NB4 (cell line): ENCODE data around the gene TMEM63A.

Experiments used
- MYC ChIP-seq: IDR thresholded peaks from 2 replicates; pipeline ENCODE4 v1.6.1; 2011; ENCODE audit warnings: low read depth, low read length
- POLR2A ChIP-seq: IDR thresholded peaks from 2 replicates; pipeline ENCODE4 v1.6.1; 2011; ENCODE audit warnings: mild to moderate bottlenecking; ENCODE audit not compliant: insufficient read length; ENCODE audit errors: extremely low read depth
- TF ChIP-seq, protein P1 (sequence below): IDR thresholded peaks from one replicate; pipeline ENCODE4 v1.5.1; 2012; ENCODE audit warnings: low read depth, low read length
- TF ChIP-seq, protein P2 (sequence below): IDR thresholded peaks from 2 replicates; pipeline ENCODE4 v1.6.1; 2011; ENCODE audit warnings: low read depth, low read length

DNA sequence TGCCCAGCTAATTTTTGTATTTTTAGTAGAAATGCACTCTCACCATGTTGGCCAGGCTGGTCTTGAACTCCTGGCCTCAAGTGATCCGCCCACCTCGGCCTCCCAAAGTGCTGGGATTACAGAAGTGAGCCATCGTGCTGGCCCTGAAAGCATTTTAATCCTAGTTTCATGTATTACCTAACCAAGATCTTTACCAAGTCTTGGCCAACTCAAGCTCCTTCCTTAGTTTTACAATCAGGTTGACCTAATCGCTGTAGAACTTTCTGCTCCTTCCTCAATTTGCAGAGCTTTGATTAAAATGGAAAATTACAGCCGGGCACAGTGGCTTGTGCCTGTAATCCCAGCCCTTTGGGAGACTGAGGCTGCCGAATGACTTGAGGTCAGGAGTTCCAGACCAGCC, 3.2 kb upstream of the TMEM63A start:
- TF ChIP-seq, protein P1, sequence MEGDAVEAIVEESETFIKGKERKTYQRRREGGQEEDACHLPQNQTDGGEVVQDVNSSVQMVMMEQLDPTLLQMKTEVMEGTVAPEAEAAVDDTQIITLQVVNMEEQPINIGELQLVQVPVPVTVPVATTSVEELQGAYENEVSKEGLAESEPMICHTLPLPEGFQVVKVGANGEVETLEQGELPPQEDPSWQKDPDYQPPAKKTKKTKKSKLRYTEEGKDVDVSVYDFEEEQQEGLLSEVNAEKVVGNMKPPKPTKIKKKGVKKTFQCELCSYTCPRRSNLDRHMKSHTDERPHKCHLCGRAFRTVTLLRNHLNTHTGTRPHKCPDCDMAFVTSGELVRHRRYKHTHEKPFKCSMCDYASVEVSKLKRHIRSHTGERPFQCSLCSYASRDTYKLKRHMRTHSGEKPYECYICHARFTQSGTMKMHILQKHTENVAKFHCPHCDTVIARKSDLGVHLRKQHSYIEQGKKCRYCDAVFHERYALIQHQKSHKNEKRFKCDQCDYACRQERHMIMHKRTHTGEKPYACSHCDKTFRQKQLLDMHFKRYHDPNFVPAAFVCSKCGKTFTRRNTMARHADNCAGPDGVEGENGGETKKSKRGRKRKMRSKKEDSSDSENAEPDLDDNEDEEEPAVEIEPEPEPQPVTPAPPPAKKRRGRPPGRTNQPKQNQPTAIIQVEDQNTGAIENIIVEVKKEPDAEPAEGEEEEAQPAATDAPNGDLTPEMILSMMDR = no peak
- TF ChIP-seq, protein P2, sequence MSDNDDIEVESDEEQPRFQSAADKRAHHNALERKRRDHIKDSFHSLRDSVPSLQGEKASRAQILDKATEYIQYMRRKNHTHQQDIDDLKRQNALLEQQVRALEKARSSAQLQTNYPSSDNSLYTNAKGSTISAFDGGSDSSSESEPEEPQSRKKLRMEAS = no peak
- TF ChIP-seq POLR2A (no peak), MYC (no peak)
